HUES48 (cell line): ENCODE data around the gene AKAP8.
"Not testable (repeated sequence)": the region's sequence is repeated elsewhere in the genome, so short reads cannot be mapped to it uniquely, and the experiment has no call there.

Experiments used
- H3K27ac ChIP-seq: one replicate; pipeline ENCODE4 v1.7.0; 2013; ENCODE audit warnings: low read depth, low read length, inconsistent platforms
- H3K27me3 ChIP-seq: 2 replicates; pipeline ENCODE4 v1.6.1; 2013; ENCODE audit warnings: mild to moderate bottlenecking, low read length; ENCODE audit not compliant: control insufficient read depth, insufficient read depth
- H3K36me3 ChIP-seq: 2 replicates; pipeline ENCODE4 v1.6.1; 2013; ENCODE audit warnings: low read length; ENCODE audit not compliant: control insufficient read depth, insufficient read depth
- H3K4me1 ChIP-seq: 2 replicates; pipeline ENCODE4 v1.6.1; 2013; ENCODE audit warnings: mild to moderate bottlenecking, low read length; ENCODE audit not compliant: control insufficient read depth, insufficient read depth
- H3K4me3 ChIP-seq: 2 replicates; pipeline ENCODE4 v1.5.1; 2013; ENCODE audit warnings: mild to moderate bottlenecking, low read depth, low read length
- H3K9ac ChIP-seq: 2 replicates; pipeline ENCODE4 v1.6.1; 2013; ENCODE audit warnings: mild to moderate bottlenecking, low read depth, low read length, moderate library complexity
- H3K9me3 ChIP-seq: 2 replicates; pipeline ENCODE4 v1.6.1; 2013; ENCODE audit warnings: low read length; ENCODE audit not compliant: control insufficient read depth, insufficient read depth

The AKAP8 gene

GRCh38 chr19:15358918-15359317, 20.7 kb downstream of the AKAP8 start:
- Histone ChIP-seq H3K9me3 (peaks cover 3% of the 10 kb centered on the region; the same call in 1 of the 2 replicates), H3K9ac (no peak overlapping the region), H3K36me3 (peaks cover 75% of the 10 kb centered on the region), H3K27me3 (no peaks in the 10 kb centered on the region), H3K27ac (no peak overlapping the region), H3K4me3 (no peak overlapping the region), H3K4me1 (no peaks in the 10 kb centered on the region)

GRCh38 chr19:15357906-15358305, 21.7 kb downstream of the AKAP8 start:
- Histone ChIP-seq H3K27ac (no peak overlapping the region), H3K9me3 (peaks cover 3% of the 10 kb centered on the region; the same call in 1 of the 2 replicates), H3K4me3 (no peak overlapping the region), H3K9ac (no peak overlapping the region), H3K27me3 (no peaks in the 10 kb centered on the region), H3K4me1 (no peaks in the 10 kb centered on the region), H3K36me3 (peaks cover 83% of the 10 kb centered on the region)

GRCh38 chr19:15354566-15355296, 24.9 kb downstream of the AKAP8 start:
- no peaks in the 10 kb centered on the region for H3K9me3 ChIP-seq
- H3K9ac ChIP-seq, result no peak overlapping the region
- H3K4me3 ChIP-seq, result no peak overlapping the region
- no peak overlapping the region for H3K27ac ChIP-seq
- H3K4me1 ChIP-seq, result no peaks in the 10 kb centered on the region
- H3K27me3 ChIP-seq, result no peaks in the 10 kb centered on the region
- H3K36me3 ChIP-seq, result peaks cover 61% of the 10 kb centered on the region

- peaks cover 53% of the 10 kb centered on the region for H3K36me3 ChIP-seq
Measured at GRCh38 chr19:15353908-15354307, 25.7 kb downstream of the AKAP8 start.

GRCh38 chr19:15352535-15352934, 27.1 kb downstream of the AKAP8 start:
- H3K27ac ChIP-seq, H3K9me3 ChIP-seq, H3K27me3 ChIP-seq, H3K4me3 ChIP-seq, H3K9ac ChIP-seq, H3K4me1 ChIP-seq: not testable (repeated sequence)
- H3K36me3 ChIP-seq, result peaks cover 39% of the 10 kb centered on the region

More at GRCh38 chr19:15353908-15354307, 25.7 kb downstream of the AKAP8 start:
- Histone ChIP-seq H3K9ac (no peak overlapping the region), H3K27ac (no peak overlapping the region), H3K4me1 (no peaks in the 10 kb centered on the region), H3K27me3 (no peaks in the 10 kb centered on the region), H3K4me3 (no peak overlapping the region), H3K9me3 (no peaks in the 10 kb centered on the region)

- not testable (repeated sequence) for H3K9me3 ChIP-seq, H3K36me3 ChIP-seq, H3K4me1 ChIP-seq, H3K27me3 ChIP-seq, H3K9ac ChIP-seq, H3K27ac ChIP-seq, H3K4me3 ChIP-seq
Measured at GRCh38 chr19:15341328-15341727, 38.3 kb downstream of the AKAP8 start.

DNA sequence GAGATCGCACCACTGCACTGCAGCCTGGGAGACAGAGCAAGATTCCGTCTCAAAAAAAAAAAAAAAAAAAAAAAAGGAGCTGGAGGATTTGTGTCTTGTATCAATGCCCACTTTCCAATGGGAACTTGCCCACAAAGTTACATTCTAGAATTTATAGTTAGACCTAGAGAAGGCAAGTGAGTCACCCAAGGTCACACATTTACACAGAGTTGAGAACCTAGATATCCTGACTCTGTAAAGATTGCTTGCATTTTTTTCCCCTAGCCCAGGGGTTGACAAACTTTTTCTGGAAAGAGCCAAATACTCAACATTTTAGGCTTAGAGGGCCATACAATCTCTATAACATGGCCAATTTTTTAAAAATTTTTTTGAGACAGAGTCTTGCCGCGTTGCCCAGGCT, 39.5 kb downstream of the AKAP8 start:
- no peaks in the 10 kb centered on the region for H3K9me3 ChIP-seq

DNA sequence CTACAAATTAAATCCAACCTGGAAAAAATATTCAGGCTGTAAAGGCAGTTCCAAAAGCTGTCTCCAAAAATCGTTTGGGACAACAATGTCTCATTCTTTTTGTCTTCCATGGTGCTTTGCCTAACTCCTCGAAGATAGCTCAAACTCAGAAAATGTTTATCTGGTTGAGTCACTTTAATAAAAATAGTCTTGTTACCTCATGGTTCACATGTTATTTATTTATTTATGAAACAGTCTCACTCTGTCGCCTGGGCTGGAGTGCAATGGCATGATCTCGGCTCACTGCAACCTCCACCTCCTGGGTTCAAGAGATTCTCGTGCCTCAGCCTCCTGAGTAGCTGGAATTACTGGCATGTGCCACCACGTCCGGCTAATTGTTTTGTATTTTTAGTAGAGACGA, 42.4 kb downstream of the AKAP8 start:
- no peaks in the 10 kb centered on the region for H3K9me3 ChIP-seq
- no peak overlapping the region for H3K9ac ChIP-seq
- 0 out of 2 replicates have a peak, but pooled peaks cover 3% of the 10 kb centered on the region for H3K36me3 ChIP-seq
- no peak overlapping the region for H3K27ac ChIP-seq
- H3K4me1 ChIP-seq, result no peaks in the 10 kb centered on the region
- H3K4me3 ChIP-seq, result no peak overlapping the region
- no peaks in the 10 kb centered on the region for H3K27me3 ChIP-seq

More for the DNA sequence above, 39.5 kb downstream of the AKAP8 start:
- Histone ChIP-seq H3K4me3 (no peak overlapping the region), H3K36me3 (peaks cover 4% of the 10 kb centered on the region; the same call in 1 of the 2 replicates), H3K9ac (no peak overlapping the region), H3K27ac (no peak overlapping the region), H3K27me3 (no peaks in the 10 kb centered on the region), H3K4me1 (no peaks in the 10 kb centered on the region)

DNA sequence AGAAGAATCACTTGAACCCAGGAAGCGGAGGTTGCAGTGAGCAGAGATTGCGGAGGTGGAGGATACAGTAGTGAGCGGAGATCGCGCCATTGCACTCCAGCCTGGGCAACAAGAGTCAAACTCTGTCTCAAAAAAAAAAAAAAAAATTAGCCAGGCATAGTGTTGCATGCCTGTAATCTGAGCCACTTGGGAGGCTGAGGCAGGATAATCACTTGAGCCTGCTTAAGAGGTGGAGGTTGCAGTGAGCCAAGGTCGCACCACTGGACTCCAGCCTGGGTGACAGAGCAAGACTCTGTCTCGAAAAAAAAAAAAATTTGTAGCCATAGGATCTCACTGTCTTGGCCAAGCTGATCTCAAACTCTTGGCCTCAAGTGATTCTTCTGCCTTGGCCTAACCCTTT, 43.6 kb downstream of the AKAP8 start:
- not testable (repeated sequence) for H3K27ac ChIP-seq, H3K27me3 ChIP-seq, H3K9ac ChIP-seq, H3K4me1 ChIP-seq, H3K9me3 ChIP-seq, H3K4me3 ChIP-seq, H3K36me3 ChIP-seq

- Histone ChIP-seq H3K4me3 (peak within 1 kb of the TSS; percentile 96), H3K27me3 (no peaks in the 10 kb centered on the region), H3K9me3 (no peaks in the 10 kb centered on the region), H3K4me1 (peaks cover 16% of the 10 kb centered on the region), H3K9ac (peak within 1 kb of the TSS; percentile 92), H3K27ac (peak within 1 kb of the TSS; percentile 96), H3K36me3 (no peaks in the 10 kb centered on the region)
Measured at GRCh38 chr19:15332311-15332996, 47.1 kb downstream of the AKAP8 start, which contains the start of gene BRD4. Gene BRD4, minus strand, starts transcription at chr19:15332539. Its CDS starts 59,440 bp downstream, at chr19:15273099.
